Measurements from ENCODE around the gene FIGN. TPM values are rescaled to one million over a fixed set of nuclear protein-coding genes. Genes with fewer than 3 reads are reported as not detected.

The FIGN gene
- total and polyA plus RNA-seq, 9 of the 15 experiments (the other 6 are each of a cell fraction or from before 2014, with no cell fraction given), result 0.02 TPM; not detected in 8

- Histone ChIP-seq H3K79me2 (ENCODE audit: control insufficient read depth, insufficient read depth, low read length) (no peaks in the 10 kb centered on the region), H3K9me3 (replicated peaks; ENCODE audit: control insufficient read depth, insufficient read depth, low read depth, low read length) (no peaks in the 10 kb centered on the region), H3K9me1 (ENCODE audit: control insufficient read depth, insufficient read depth, low read length) (no peaks in the 10 kb centered on the region), H3K4me2 (ENCODE audit: insufficient read depth, low read length) (no peak overlapping the region), H3K9ac (ENCODE audit: insufficient read depth in 1 of 2, low read depth in 2 of 2, low read length in 2 of 2) (no peak overlapping the region), H3K4me3 (no peak overlapping the region), H3K27me3 (ENCODE audit: control insufficient read depth in 2 of 2, insufficient read depth in 2 of 2, low read length in 2 of 2) (no peaks in the 10 kb centered on the region), H3K27ac (ENCODE audit: extremely low read depth, low read depth, low read length) (no peak overlapping the region), H3K36me3 (ENCODE audit: control insufficient read depth, insufficient read depth, low read length) (no peaks in the 10 kb centered on the region), H4K20me1 (replicated peaks; ENCODE audit: control insufficient read depth, insufficient read depth, low read length) (no peaks in the 10 kb centered on the region), H2AFZ (ENCODE audit: low read depth, low read length) (no peak overlapping the region), H3K4me1 (replicated peaks in 1 of 2; ENCODE audit: control insufficient read depth in 2 of 2, insufficient read depth in 2 of 2, low read length in 2 of 2) (no peaks in the 10 kb centered on the region)
- no TSS peak for BruUV-seq (replicated peaks)
- ChIA-PET CTCF (ENCODE audit: low intra/inter-chr PET ratio) (no interaction called here), POLR2A (no interaction called here)
- WGBS (ENCODE audit: insufficient coverage, low coverage, missing lambda C conversion rate), result 1% methylated on average over 4 of the region's 4 CpGs
- TF ChIP-seq LCOR (CRISPR knock-in tag; IDR thresholded peaks at IDR 0.05), result no peak
- no peak for TF ChIP-seq MYC (IDR thresholded peaks at IDR 0.05; ENCODE audit: low read depth, low read length)
- TF ChIP-seq MYC (CRISPR knock-in tag; IDR thresholded peaks at IDR 0.05; ENCODE audit: borderline replicate concordance, low read depth), result no peak
- TF ChIP-seq CHD2 (IDR thresholded peaks at IDR 0.05; ENCODE audit: low read depth, low read length), result no peak
- no peak for TF ChIP-seq ZNF766 (CRISPR knock-in tag; conservative IDR thresholded peaks at IDR 0.05)
- TF ChIP-seq ZFP36 (IDR thresholded peaks at IDR 0.05; ENCODE audit: low read depth, low read length, partially characterized antibody), result no peak
- TF ChIP-seq TFAP4 (CRISPR knock-in tag; IDR thresholded peaks at IDR 0.05; ENCODE audit: borderline replicate concordance), result no peak
- TF ChIP-seq ZNF695 (CRISPR knock-in tag; IDR thresholded peaks at IDR 0.05), result no peak
- TF ChIP-seq ZBTB5 (IDR thresholded peaks at IDR 0.05), result no peak
- no peak for TF ChIP-seq ERF (CRISPR knock-in tag; IDR thresholded peaks at IDR 0.05)
- TF ChIP-seq ILF3 (IDR thresholded peaks at IDR 0.05; ENCODE audit: borderline replicate concordance), result no peak
- no peak for TF ChIP-seq BRD4 (IDR thresholded peaks at IDR 0.05)
- TF ChIP-seq SAFB2 (IDR thresholded peaks at IDR 0.05; ENCODE audit: borderline replicate concordance, low read depth, low read length, severe bottlenecking), result no peak
- TF ChIP-seq E2F6 (IDR thresholded peaks at IDR 0.05; ENCODE audit: borderline replicate concordance in 1 of 2, extremely low read depth in 1 of 2, insufficient read depth in 1 of 2, insufficient read length in 1 of 2, low read depth in 1 of 2, low read length in 1 of 2, poor library complexity in 1 of 2, severe bottlenecking in 1 of 2), result no peak
- no peak for TF ChIP-seq SIN3B (IDR thresholded peaks at IDR 0.05; ENCODE audit: low read depth)
- no peak for TF ChIP-seq NFE2L1 (tag; IDR thresholded peaks at IDR 0.05; ENCODE audit: borderline replicate concordance, low read depth)
- no peak for TF ChIP-seq ZNF644 (tag; IDR thresholded peaks at IDR 0.05; ENCODE audit: low read depth)
- TF ChIP-seq FOXJ2 (tag; IDR thresholded peaks at IDR 0.05), result no peak
- intact Hi-C loops (cut with micrococcal nuclease), result no loop called here
- no peak for DNase-seq (ENCODE audit: extremely low read depth in 1 of 4, low spot score in 3 of 4)
- no peak for FAIRE-seq
- no peak for ATAC-seq
- in situ Hi-C loops (cut with MboI), result no loop called here
Measured at GRCh38 chr2:163686289-163686688, 49.5 kb downstream of the FIGN start.

All from K562 (cell line).